CD4-positive, alpha-beta T cell (primary cell): ENCODE results near the gene ANKRD1. TPM values are rescaled to one million over a fixed set of nuclear protein-coding genes. Genes with fewer than 3 reads are reported as not detected.

ENCODE experiments used
- ATAC-seq: fragments of 200-7000 bp; cut with Tn5 transposase; one replicate; pipeline ENCODE4 v1.10.0; 2022; ENCODE audit warnings: mild to moderate bottlenecking; ENCODE audit not compliant: poor library complexity
- CTCF ChIA-PET: fragments of 350-600 bp; sonication (Branson Sonifier 250); formaldehyde crosslinking; loops from one replicate; lab custom pipeline; 2021; ENCODE audit warnings: antibody characterized with exemption, inconsistent platforms; lab: Charles Lee
- POLR2A ChIA-PET: fragments of 350-600 bp; sonication (Branson Sonifier 250); formaldehyde crosslinking; loops from one replicate; lab custom pipeline; 2021; ENCODE audit warnings: antibody characterized with exemption, inconsistent platforms; lab: Charles Lee
- DNase-seq, 14 experiments: peaks; one replicate each; pipeline ENCODE4 v3.0.0-alpha.2; 2013 to 2020; ENCODE audit warnings: mixed read lengths in 2 of 14
- H3K27ac ChIP-seq, 2 donors: one replicate each; pipeline versions ENCODE4 v1.5.1 to v1.7.0; 2013; ENCODE audit warnings: low read length in 2 of 2, low read depth in 1 of 2, mild to moderate bottlenecking in 1 of 2
- H3K27me3 ChIP-seq, 2 experiments: 1 replicate in 1 of 2; 2 replicates in 1 of 2; pipeline versions ENCODE4 v1.6.1 to v1.7.0; 2013; ENCODE audit warnings: low read length in 2 of 2, control low read depth in 1 of 2, mild to moderate bottlenecking in 1 of 2, moderate library complexity in 1 of 2; ENCODE audit not compliant: insufficient read depth in 2 of 2, control insufficient read depth in 1 of 2
- H3K36me3 ChIP-seq: one replicate; pipeline ENCODE4 v1.6.1; 2013; ENCODE audit warnings: low read length, control low read depth; ENCODE audit not compliant: insufficient read depth
- H3K4me1 ChIP-seq: one replicate; pipeline ENCODE4 v1.6.1; 2013; ENCODE audit warnings: low read length, control low read depth; ENCODE audit not compliant: insufficient read depth
- H3K4me3 ChIP-seq: one replicate; pipeline ENCODE4 v1.5.1; 2013; ENCODE audit warnings: mild to moderate bottlenecking, low read length, moderate library complexity
- H3K9me3 ChIP-seq, 2 experiments: 1 replicate in 1 of 2; 2 replicates in 1 of 2; pipeline versions ENCODE4 v1.6.1 to v1.7.0; 2013; ENCODE audit warnings: low read length in 2 of 2, mild to moderate bottlenecking in 2 of 2, control low read depth in 1 of 2, moderate library complexity in 1 of 2; ENCODE audit not compliant: control insufficient read depth in 1 of 2, insufficient read depth in 1 of 2
- H3K27ac Mint-ChIP-seq: one replicate; pipeline ENCODE4 v1.8.0; 2020; ENCODE audit warnings: mixed read lengths
- H3K27me3 Mint-ChIP-seq: one replicate; pipeline ENCODE4 v1.8.0; 2021; ENCODE audit warnings: mixed read lengths
- H3K36me3 Mint-ChIP-seq: one replicate; pipeline ENCODE4 v1.8.0; 2021; ENCODE audit warnings: low read depth, mixed read lengths
- H3K4me1 Mint-ChIP-seq: one replicate; pipeline ENCODE4 v1.8.0; 2021; ENCODE audit warnings: low read depth, mixed read lengths
- H3K4me3 Mint-ChIP-seq: one replicate; pipeline ENCODE4 v1.8.0; 2020; ENCODE audit warnings: mild to moderate bottlenecking, mixed read lengths
- H3K9me3 Mint-ChIP-seq: one replicate; pipeline ENCODE4 v1.8.0; 2020; ENCODE audit warnings: mixed read lengths
- CTCF ChIP-seq: fragments of 200-600 bp; IDR thresholded peaks from one replicate; pipeline ENCODE4 v1.8.0; 2022; ENCODE audit warnings: antibody characterized with exemption, mild to moderate bottlenecking
- intact Hi-C, 2 experiments: fragments of 100-400 bp; cut with DNase I in 1 of 2; cut with micrococcal nuclease in 1 of 2; formaldehyde crosslinking; loops; one replicate each; pipeline versions ENCODE4 v1.15.1 to v1.9.0; 2023 to 2025; cut with DNase I, micrococcal nuclease
- total RNA-seq, 174 experiments: library from RNA in 2 of 174; stranded (reverse) in 2 of 174; gene quantifications; one replicate each; pipeline ENCODE4 v1.2.3 and lab custom pipeline; 2021 to 2026

Gene ANKRD1
- total RNA-seq, 2 experiments from 2014 or later = not detected

DNA sequence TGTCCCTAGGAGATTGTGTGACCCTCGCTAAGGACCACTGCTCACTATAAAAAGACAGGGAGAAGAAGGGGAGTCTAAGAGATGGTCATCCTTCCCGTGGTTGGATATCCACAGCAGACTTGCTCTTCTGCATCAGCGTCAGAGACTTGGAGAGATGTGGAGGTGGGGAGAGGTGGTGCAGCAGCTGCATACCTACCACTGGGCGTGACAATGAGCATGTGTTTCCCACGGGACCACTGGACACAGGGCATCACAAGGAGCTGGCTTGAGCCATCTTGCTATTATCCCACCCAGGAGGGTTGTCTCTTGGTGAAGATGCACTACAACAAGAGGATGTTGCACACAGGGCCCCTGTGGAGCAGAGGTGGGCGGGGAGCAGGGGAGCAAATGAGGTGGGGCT is 18.8 kb upstream of the ANKRD1 start:
- H3K27me3 ChIP-seq = no peaks in the 10 kb centered on the region
- H3K36me3 ChIP-seq = no peaks in the 10 kb centered on the region
- no peaks in the 10 kb centered on the region for H3K27me3 Mint-ChIP-seq
- no peak overlapping the region for H3K27ac ChIP-seq
- H3K9me3 Mint-ChIP-seq = no peaks in the 10 kb centered on the region
- CTCF ChIA-PET = no interaction called here
- H3K4me1 Mint-ChIP-seq = no peaks in the 10 kb centered on the region
- intact Hi-C loops = no loop called here
- no peak overlapping the region for H3K4me3 ChIP-seq
- TF ChIP-seq CTCF = no peak
- DNase-seq (no peak), ATAC-seq (no peak)
- H3K27ac Mint-ChIP-seq = no peak overlapping the region
- POLR2A ChIA-PET = no interaction called here
- H3K4me1 ChIP-seq = no peaks in the 10 kb centered on the region
- H3K9me3 ChIP-seq = no peaks in the 10 kb centered on the region
- H3K36me3 Mint-ChIP-seq = no peaks in the 10 kb centered on the region
- no peak overlapping the region for H3K4me3 Mint-ChIP-seq

GRCh38 chr10:90939116-90939515 is 18.2 kb upstream of the ANKRD1 start:
- ATAC-seq = no peak
- Mint-ChIP-seq H3K27me3 (no peaks in the 10 kb centered on the region), H3K36me3 (no peaks in the 10 kb centered on the region), H3K27ac (no peak overlapping the region), H3K4me1 (no peaks in the 10 kb centered on the region), H3K9me3 (no peaks in the 10 kb centered on the region), H3K4me3 (no peak overlapping the region)
- ChIA-PET CTCF (no interaction called here), POLR2A (no interaction called here)
- no peak for DNase-seq
- TF ChIP-seq CTCF = no peak
- intact Hi-C loops = no loop called here
- no peaks in the 10 kb centered on the region for H3K4me1 ChIP-seq
- no peaks in the 10 kb centered on the region for H3K27me3 ChIP-seq
- H3K27ac ChIP-seq = no peak overlapping the region
- H3K36me3 ChIP-seq = no peaks in the 10 kb centered on the region
- no peaks in the 10 kb centered on the region for H3K9me3 ChIP-seq
- no peak overlapping the region for H3K4me3 ChIP-seq

GRCh38 chr10:90937645-90938258 is 16.9 kb upstream of the ANKRD1 start:
- Histone ChIP-seq H3K4me3 (no peak overlapping the region), H3K9me3 (no peaks in the 10 kb centered on the region), H3K36me3 (no peaks in the 10 kb centered on the region), H3K27me3 (no peaks in the 10 kb centered on the region), H3K4me1 (no peaks in the 10 kb centered on the region), H3K27ac (no peak overlapping the region)
- Mint-ChIP-seq H3K27ac (no peak overlapping the region), H3K9me3 (no peaks in the 10 kb centered on the region), H3K36me3 (no peaks in the 10 kb centered on the region), H3K4me1 (no peaks in the 10 kb centered on the region), H3K4me3 (no peak overlapping the region), H3K27me3 (no peaks in the 10 kb centered on the region)
- no peak for TF ChIP-seq CTCF
- intact Hi-C loops = no loop called here
- ATAC-seq (no peak), DNase-seq (no peak)
- CTCF ChIA-PET = no interaction called here
- POLR2A ChIA-PET = no interaction called here
